Measurements from ENCODE around the gene BBX.

GRCh38 chr3:107765524-107765923 lies 242.8 kb downstream of the BBX start:
- TF ChIP-seq, protein P1, sequence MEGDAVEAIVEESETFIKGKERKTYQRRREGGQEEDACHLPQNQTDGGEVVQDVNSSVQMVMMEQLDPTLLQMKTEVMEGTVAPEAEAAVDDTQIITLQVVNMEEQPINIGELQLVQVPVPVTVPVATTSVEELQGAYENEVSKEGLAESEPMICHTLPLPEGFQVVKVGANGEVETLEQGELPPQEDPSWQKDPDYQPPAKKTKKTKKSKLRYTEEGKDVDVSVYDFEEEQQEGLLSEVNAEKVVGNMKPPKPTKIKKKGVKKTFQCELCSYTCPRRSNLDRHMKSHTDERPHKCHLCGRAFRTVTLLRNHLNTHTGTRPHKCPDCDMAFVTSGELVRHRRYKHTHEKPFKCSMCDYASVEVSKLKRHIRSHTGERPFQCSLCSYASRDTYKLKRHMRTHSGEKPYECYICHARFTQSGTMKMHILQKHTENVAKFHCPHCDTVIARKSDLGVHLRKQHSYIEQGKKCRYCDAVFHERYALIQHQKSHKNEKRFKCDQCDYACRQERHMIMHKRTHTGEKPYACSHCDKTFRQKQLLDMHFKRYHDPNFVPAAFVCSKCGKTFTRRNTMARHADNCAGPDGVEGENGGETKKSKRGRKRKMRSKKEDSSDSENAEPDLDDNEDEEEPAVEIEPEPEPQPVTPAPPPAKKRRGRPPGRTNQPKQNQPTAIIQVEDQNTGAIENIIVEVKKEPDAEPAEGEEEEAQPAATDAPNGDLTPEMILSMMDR (IDR thresholded peaks at IDR 0.05; ENCODE audit: poor library complexity, severe bottlenecking), result no peak
- TF ChIP-seq EP300 (conservative IDR thresholded peaks at IDR 0.05; ENCODE audit: poor library complexity, severe bottlenecking) (no peak), POLR2AphosphoS5 (IDR thresholded peaks at IDR 0.05) (no peak), EZH2 (IDR thresholded peaks at IDR 0.05; ENCODE audit: borderline replicate concordance, insufficient read depth, low read length, poor library complexity, severe bottlenecking) (no peak), MXI1 (conservative IDR thresholded peaks at IDR 0.05; ENCODE audit: poor library complexity, severe bottlenecking) (no peak), REST (IDR thresholded peaks at IDR 0.05; ENCODE audit: borderline replicate concordance) (no peak), TAF1 (IDR thresholded peaks at IDR 0.05; ENCODE audit: low read depth) (no peak)

Measured in neural cell (in vitro differentiated cells).